ENCODE data around the gene COL6A1. TPM values are rescaled to one million over a fixed set of nuclear protein-coding genes. Genes with fewer than 3 reads are reported as not detected.
"Not testable (repeated sequence)": the region's sequence is repeated elsewhere in the genome, so short reads cannot be mapped to it uniquely, and the experiment has no call there.

Gene COL6A1
- total RNA-seq, 1 donor from 2014 or later: 17.8 TPM

DNA sequence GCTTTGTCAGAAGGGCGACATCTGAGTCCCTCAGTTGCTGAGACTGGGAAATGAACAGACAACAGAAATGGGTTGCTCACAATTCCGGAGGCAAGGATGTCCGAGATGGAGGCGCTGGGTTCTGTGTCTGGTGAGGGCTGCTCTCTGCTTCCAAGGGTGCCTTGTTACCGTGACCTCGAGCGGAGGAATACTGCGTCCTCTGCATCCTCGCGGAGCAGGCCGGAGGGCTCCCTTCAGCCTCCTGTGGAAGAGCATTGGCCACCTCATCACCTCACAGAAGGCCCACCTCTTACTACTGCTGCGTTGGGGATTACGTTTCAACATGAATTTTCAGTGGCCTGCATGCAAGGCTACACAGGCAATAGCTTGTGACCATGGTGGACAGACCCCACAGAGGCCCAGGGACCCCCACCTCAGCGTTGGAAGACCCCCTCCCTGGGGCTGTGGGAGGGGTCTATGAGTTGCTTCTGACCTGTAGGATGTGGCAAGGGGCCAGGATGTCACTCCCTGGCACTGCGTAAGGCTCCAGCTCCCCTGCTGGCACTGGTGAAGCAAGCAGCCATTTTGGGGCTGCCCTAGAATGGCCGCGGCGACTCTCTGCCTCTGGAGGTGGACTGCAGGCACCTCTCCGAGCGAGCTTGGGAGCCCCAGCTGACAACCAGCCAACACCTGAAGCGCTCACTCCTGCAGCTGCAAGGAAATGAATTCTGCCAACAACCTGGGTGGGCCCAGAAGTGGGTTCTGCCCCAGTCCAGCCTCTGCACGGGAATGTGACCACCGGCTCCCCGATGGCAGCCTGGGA is 36.3 kb upstream of the COL6A1 start:
- no peak for ATAC-seq

DNA sequence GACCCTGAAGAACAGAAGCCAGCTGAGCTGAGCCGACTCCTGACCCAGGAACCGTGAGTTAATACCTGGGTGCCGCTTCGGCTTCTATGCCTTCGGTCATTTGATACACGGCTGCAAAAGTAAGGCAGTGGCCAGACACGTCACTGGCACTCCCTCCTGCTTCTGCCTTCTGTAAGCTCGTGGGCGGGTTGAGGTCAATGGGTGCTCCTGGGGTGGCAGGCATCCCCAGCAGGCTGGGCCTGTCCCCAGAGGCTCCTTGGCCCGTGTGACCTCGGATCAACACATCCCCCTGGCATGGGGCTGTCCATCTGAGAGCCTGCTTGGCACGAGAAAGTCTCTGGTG is 35.7 kb upstream of the COL6A1 start:
- ATAC-seq: no peak

DNA sequence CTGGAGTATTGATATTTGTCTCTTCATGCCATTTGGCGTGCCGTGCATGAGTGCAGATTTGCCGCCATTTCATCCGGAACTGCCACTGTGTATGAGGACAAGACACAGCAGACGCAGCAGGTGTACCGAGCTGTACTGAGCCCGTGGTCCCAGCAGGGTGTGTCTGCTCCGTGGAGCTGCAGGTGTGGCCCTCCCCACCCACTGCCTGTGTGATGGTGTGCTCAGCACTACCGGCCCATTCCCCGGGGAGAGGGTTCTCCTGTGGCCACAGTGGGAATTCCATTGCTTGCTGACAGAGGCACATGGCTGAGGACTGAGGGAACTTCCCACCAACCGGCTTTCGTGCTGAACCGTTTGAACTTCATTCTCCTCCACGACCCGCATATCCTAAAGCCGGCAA is 34.3 kb upstream of the COL6A1 start:
- ATAC-seq: no peak

DNA sequence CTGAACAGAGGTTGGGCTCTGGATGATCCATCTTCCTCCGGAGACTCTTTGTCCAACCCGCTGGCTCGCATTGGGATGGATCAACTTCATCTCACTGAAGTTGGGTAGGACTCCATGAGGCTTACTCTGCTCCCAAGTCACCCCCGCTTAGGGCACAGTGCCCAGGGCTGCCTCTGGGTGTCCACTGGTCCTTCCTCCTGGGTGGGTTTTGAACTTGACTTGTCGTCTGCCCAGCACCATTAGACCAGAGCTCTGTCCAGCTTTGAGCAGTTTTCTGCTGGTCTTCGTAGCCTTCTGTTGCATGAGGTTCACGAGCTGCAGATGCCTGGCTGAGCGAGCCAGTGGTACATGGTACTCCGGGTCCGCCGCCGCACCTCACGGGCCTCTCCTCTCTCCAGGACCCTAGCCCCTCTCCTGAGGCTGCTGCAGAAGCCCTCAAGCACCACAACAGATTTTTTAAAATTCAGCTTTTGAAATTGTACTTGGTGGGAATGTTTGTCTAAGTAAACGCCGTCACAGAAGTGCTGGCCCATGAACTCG is 33.8 kb upstream of the COL6A1 start:
- no peak for ATAC-seq

DNA sequence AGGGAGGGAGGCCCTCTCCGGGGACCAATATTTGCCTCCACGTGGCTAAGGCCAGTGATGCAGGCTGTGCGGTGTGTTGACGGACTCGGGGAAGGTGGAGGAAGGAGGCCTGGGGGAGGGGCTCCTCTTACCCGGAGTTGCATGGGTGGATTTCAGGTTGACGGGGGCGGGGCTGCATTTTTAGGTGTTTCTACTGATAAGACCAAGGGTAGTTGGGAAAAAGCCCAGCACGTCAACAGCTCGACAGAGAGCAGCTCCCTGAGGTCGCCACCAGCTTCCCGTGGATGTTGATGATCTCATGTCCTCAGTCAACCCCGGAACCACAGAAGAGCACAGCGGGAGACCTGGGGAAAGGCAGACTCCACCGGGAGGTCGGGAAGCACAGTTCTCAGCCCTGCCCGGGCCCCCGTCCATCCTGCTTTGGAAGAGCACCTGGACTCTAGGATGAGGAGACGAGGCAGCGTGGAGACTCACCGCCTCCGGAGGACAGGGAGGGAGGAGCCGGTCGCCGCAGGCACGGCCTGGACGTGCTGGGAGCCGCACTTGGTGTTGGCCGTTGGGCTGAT is 32.9 kb upstream of the COL6A1 start:
- peak; percentile 8 for ATAC-seq

DNA sequence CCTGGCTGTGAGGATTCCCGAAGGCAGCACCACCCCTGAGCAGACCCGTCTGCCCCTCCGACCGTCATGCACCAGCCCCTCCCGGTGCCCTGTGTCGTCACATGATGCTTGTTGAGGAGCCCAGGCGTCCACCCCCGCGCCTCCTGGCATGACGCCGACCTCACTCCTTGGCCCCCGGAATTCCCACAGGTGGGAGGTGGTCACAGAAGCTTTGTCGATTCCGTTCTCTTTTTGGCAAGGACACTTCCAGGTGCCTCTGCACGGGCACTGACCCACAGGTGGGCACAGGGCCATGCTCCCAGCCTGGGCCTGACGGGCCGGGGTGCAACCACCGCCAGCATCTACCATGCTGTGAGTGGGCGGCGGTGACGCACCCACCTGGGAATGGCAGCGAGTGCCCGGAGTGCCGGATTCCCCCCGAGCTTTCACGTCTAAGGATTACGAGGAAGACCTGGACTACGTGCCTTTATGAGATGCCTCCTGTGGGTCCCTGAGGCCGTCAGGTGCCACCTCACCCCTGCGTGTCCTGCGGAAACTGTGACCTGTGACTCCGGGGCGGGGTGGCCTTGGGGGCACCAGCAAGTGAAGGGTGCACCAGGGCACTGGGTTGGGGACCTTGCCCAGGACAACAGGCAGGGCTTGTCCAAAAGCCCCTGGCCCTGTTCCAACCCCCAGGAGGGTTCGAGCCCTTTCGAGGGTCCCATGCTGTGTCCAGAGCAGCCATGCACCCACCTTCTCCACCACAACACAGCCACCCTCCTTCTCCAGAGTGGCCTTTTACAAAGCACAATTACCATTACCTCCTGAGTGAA is 31.4 kb upstream of the COL6A1 start:
- ATAC-seq: no peak

DNA sequence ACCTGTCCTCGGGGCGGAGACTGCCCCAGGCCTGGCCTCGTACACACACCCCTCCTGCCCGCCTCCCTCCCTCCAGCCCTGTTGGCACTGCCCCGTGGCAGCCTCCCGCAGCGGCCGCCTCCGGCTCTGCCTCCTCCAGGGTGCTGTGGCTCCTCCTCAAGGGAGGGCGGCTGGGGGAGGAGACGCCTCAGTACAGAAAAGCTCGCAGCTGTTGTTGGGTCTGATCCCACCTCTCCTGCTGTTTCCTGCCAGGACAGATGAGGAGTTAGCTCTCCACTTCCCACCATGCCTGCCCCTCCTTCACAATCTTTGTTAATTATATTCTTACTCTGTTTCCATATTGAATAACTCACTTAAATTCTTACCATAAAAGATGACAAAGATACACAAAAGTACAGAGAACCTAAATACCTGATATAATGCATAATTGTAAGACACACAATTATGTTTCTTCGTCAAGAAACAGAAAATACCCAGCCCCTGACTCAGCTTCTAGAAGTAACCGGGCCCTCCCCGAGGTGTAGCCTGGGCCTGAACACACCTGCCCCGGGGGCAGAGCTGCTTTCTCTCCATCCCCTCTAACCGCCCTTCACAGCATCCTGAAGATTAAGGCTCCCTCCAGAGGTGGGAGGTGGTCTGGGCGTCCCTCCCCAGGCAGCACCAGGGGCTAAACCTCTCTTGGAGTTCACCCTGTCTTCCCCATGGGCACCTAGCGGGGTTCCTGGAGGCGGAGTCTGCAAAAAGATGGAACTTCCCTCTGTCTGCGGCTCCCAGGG is 30.6 kb upstream of the COL6A1 start:
- ATAC-seq: peak; percentile 62

DNA sequence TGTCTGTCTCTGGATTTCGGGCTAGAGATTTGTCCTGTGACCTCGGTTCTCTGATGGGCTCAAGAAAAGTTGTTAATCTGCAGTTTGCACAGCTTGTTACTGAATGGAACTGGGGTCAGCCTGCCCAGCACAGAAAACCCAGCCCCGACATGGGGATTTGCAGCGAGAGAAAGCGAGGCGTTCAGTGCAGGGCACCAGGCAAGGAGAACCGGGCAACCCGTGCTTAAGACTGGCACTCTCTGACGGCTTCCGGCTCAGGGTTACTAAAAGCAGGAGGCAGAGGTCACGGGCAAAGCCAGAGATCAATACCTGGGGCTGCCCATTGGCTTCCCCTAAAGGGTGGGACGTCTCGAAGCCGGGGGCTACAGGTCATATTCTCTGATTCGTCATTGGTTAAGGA is 29.9 kb upstream of the COL6A1 start:
- no peak for ATAC-seq

DNA sequence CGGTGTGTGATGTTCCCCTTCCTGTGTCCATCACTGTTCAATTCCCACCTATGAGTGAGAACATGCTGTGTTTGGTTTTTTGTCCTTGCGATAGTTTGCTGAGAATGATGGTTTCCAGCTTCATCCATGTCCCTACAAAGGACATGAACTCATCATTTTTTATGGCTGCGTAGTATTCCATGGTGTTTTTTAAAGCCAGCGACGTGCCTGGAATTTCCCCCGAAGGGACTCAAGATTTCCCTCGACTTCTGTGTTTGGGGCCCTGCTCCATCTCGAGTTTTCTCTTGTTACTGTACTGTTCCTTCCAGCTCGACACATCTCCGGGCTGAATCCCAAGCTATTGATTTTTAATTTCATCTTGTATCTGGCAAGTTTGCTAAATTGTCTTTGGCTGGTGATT is 29.0 kb upstream of the COL6A1 start:
- ATAC-seq: not testable (repeated sequence)

DNA sequence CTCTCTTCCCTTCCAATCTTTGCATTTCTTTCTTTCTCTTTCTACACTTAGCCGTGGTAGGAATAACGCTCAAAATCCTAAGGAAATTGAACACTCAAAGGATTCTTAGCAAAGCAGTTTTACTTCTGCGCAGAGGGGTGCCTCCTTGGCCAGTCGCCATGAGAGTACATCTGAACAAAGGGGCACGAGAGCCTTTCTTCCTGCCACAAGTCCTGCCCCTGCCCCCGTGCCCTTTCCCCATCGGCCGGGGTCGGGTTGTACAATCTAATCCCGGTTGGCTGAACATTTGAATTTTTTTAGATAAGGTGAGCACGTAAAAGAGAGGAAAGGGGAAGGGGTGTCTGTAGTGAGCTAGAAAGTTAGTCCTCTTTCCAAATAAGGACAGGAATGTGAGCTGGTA is 28.6 kb upstream of the COL6A1 start:
- no peak for ATAC-seq

DNA sequence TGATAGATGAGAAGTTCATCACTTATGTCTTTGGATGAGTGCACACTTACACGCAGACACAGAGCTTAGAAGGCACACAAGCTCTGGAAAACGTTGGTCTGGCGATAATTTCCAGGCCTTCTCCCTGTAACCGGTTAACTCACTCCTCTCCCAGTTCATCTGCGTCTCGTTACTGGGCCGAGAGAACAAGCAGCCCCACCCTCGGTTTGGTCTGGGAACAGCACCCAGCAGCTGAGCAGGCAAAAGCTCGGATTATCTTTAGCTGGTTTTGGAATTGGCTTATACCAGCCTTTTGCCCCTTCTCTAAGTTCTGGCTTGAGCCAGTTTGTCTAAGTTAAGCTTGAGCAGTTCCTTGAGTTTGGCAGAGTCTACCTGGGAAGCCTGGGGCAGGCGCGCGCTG is 27.3 kb upstream of the COL6A1 start:
- peak; percentile 30 for ATAC-seq

DNA sequence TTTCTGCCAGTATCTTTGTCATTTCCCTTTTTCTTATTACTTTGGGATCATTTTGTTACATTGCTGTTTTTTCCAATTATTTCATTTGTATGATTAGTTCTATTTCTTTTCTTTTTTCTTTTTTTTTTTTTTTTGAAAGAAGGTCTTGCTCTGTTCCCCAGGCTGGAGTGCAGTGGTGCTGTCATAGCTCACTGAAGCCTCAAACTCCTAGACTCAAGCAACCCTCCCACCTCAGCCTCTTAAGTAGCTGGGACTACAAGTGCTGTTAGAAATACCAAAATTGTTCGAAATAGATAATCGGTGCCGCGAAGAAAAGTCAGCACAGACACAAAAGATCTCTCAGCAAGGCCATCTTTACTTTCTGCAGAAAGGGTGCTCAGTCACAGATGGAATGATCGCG is 26.6 kb upstream of the COL6A1 start:
- no peak for ATAC-seq

DNA sequence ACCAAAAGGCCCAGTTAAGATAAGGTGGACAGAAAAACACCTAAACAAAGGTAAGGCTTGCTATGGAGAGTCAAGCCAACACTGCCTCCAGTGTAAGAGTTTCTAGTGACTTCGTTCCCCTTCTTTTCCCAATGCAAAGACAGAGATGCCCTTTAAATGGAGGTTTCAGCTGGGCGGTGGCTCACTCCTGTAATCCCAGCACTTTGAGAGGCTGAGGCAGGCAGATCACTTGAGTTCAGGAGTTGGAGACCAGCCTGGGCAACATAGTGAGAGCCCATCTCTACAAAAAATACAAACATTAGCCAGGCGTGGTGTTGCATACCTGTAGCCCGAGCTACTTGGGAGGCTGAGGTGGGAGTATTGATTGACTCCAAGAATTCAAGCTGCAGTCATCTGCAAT is 24.0 kb upstream of the COL6A1 start:
- ATAC-seq: no peak

DNA sequence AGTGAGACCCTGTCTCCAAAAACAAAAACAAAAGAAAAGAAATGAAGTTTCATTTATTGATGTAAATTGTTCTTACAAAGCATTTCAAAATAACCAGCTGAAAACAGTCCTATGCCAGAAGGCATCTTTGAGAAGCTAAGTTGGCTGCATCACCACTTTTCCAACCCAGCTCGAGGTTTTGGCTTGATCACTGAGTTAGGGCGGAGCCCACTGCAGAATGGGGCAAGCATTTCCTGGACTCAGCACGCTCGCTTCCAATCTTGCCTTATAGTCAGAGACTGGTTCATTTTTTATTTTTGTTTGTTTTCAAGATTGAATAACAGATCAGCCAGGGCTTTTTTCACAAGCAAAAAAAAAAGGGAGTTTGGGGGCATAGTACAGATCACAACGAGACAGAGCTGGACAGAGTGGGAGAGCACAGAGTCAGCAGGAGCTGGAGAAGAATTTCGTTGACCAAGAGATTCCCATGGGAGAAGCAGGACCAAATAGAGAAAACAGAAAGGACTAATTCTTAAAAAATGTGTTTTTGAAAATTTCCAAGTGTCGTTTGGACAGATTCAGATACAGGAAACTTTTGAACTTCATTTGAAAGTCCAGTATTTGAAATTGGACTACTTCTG is 23.5 kb upstream of the COL6A1 start:
- peak; percentile 28 for ATAC-seq

DNA sequence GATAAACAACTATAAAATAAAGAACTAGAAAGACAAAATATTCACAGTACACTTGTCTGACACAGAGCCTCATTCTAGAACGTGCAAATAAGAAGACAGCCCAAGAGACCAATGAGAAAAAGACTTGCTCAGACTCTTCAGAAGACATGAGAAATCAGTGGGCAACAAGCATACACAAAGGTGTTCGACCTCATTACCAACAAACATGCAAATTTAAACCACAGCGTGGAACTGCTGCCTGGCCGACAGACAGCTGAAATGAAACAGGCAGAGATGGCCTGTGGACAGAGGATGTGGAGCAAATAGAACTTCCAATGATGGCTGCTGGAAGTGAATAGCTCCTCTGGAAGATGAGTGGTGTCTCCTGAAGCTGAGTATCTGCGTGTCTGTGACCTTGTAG is 22.4 kb upstream of the COL6A1 start:
- no peak for ATAC-seq

DNA sequence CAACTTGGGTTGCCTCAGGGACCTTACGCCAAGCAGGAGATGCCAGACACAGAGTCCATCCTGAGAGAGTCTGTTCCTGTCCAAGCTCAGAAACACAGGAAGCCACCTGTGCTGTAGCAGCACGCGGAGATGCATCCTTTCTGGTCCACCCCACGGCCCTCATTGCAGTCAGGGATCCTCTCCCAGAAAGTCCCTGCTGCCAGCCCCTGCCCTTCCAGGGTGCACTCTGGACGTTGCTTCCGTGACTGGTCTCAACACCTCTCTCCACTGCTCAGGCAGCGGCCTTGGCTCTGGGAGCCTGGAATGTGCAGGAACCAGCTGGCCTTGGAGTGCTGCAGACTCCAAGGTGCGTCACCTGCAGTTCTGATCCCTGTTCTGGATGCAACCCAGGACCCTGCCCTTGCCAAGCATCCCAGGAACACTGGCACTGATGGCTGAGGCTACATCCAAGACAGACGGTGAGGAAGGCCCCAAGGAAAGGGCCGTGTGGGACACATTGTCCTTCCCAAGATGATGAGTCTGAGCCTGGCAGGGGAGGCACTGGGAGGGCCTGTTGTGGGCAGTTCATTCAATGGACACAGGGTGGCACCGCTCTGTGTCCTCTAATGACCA is 21.7 kb upstream of the COL6A1 start:
- peak; percentile 22 for ATAC-seq

DNA sequence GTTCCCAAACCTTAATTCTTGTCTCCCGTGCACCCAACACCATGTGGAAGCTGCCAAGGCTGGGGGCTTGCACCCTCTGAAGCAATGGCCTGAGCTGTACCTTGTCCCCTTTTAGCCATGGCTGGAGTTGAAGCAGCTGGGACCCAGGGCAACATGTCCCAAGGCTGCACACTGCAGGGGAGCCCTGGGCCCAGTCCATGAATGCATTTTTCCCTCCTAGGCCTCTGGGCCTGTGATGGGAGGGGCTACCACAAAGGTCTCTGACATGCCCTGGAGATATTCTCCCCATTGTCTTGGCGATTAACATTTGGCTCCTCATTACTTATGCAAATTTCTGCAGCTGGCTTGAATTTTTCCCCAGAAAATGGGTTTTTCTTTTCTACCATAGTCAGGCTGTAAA is 20.2 kb upstream of the COL6A1 start:
- ATAC-seq: not testable (repeated sequence)

DNA sequence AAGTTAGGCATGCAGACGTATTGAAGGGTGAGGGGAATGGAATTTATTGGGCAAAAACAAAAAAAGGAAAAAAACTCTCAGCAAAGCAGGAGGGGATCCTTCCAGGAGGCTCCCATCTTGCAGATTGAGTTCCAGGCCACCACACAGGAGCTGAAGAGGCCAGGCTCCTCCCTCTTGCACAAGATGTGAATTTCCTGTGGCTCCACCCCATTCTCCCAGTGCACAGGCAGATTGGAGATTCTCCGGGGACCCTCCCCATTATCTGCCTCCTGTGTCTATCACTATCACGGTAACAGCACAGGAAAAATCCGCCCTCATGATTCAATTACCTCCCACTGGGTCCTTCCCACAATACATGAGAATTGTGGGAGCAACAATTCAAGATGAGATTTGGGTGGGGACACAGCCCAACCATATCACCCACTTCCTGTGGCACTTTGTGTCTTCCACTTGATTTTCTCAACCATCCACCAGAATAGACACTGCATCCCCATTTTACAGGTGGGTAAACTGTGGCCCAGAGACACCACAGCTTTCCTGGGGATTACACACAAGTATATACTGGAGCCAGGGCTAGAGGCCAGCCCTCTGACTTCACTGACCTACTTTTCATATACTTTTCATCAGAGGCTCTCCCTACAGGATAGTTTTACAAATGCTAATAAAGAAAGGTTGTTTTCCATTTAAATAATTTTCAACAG is 18.9 kb upstream of the COL6A1 start:
- no peak for ATAC-seq

DNA sequence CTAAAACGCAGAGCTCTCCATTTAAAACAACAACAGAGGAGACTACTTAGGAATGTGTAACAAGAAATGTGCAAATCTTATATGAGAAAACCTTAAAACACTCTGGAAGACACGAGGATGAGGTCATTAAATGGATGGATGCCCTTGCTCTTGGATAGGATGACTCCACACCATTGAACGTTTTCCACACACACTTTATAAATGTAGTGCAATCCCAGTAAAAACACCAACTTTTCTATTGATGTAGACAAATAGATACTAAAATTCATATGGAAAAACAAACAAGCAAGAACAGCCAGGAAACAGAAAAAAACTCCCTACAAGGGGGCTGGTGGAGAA is 18.4 kb upstream of the COL6A1 start:
- no peak for ATAC-seq

DNA sequence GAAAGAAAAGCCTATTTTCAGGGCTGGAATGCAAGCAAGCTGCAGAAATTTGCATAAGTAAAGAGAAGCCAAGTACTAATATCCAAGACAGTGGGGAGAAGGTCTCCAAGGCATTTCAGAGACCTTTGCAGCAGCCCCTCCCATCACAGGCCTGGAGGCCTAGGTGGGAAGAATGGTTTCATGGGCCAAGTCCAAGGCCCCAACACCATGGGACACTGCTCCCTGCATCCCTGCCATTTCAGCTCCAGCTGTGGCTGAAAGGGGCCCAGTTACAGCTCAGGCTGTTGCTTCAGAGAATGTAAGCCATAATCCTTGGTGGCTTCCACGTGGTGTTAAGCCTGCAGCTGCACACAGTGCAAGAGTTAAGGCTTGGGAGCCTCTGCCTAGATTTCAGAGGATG is 16.9 kb upstream of the COL6A1 start:
- ATAC-seq: no peak

DNA sequence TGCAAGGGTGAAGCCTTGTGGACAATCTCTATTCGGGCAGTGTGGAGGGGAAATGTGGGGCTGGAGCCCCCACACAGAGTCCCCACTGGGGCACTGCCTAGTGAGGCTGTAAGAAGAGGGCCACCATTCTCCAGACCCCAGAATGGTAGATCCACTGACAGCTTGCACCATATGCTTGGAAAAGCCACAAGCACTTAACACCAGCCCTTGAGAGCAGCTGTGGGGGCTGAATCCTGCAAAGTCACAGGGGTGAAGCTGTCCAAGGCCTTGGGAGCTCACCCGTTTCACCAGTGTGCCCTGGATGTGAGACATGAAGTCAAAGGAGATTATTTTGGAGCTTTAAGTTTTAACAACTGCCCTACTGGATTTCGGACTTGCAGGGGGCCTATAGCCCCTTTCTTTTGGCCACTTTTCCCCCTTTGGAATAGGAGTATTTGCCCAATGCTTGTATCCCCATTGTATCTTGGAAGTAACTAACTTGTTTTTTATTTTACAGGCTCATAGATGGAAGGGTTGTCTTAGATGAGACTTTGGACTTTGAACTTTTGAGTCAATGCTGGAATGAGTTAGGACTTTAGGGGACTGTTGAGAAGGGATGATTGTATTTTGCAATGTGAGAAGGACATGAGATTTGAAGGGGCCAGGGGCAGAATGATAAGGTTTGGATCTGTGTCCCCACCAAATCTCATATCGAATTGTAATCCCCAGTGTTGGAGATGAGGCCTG is 16.3 kb upstream of the COL6A1 start:
- ATAC-seq: no peak
